Stimulated activated CD4-positive, alpha-beta T cell treated with anti-CD3 and anti-CD28 coated beads, Interleukin-1b, Interleukin-23, amount 100 ng/mL, for 24 hours (primary cell): ENCODE measurements around the gene NAA60.

Experiments
- DNase-seq, 4 experiments: peaks; one replicate each; pipeline ENCODE4 v3.0.0-alpha.2; 2020; ENCODE audit warnings: low read depth in 4 of 4, low spot score in 1 of 4

The NAA60 gene

GRCh38 chr16:3508736-3509135, 65.3 kb downstream of the NAA60 start:
- DNase-seq: no peak

GRCh38 chr16:3509470-3509928, 66.0 kb downstream of the NAA60 start:
- peak in 2 of 4 experiments; percentile 18 to 50 for DNase-seq

- DNase-seq: no peak
Measured at GRCh38 chr16:3510416-3510815, 66.9 kb downstream of the NAA60 start.

- DNase-seq: no peak
Measured at GRCh38 chr16:3511286-3512180, 68.1 kb downstream of the NAA60 start.

GRCh38 chr16:3513892-3514583, 70.6 kb downstream of the NAA60 start:
- no peak for DNase-seq

- no peak for DNase-seq
Measured at GRCh38 chr16:3514621-3515020, 71.1 kb downstream of the NAA60 start.

GRCh38 chr16:3515897-3516296, 72.4 kb downstream of the NAA60 start:
- DNase-seq: no peak

- DNase-seq: no peak
Measured at GRCh38 chr16:3518292-3518985, 75.0 kb downstream of the NAA60 start.

- no peak for DNase-seq
Measured at GRCh38 chr16:3518986-3519348, 75.5 kb downstream of the NAA60 start.

GRCh38 chr16:3519581-3519980, 76.1 kb downstream of the NAA60 start:
- no peak for DNase-seq

GRCh38 chr16:3520413-3520812, 76.9 kb downstream of the NAA60 start:
- DNase-seq: no peak

- DNase-seq: no peak
Measured at GRCh38 chr16:3520841-3521240, 77.4 kb downstream of the NAA60 start.

- no peak for DNase-seq
Measured at GRCh38 chr16:3523281-3523680, 79.8 kb downstream of the NAA60 start.

- no peak for DNase-seq
Measured at GRCh38 chr16:3525951-3526350, 82.5 kb downstream of the NAA60 start.

- DNase-seq: peak in 2 of 4 experiments; percentile 24 to 40
Measured at GRCh38 chr16:3527216-3527829, 83.8 kb downstream of the NAA60 start.

GRCh38 chr16:3528406-3528805, 84.9 kb downstream of the NAA60 start:
- DNase-seq: no peak

- no peak for DNase-seq
Measured at GRCh38 chr16:3529175-3529574, 85.7 kb downstream of the NAA60 start.

GRCh38 chr16:3530371-3530914, 87.0 kb downstream of the NAA60 start:
- no peak for DNase-seq

- DNase-seq: no peak
Measured at GRCh38 chr16:3532741-3533140, 89.3 kb downstream of the NAA60 start.

- no peak for DNase-seq
Measured at GRCh38 chr16:3534126-3534525, 90.6 kb downstream of the NAA60 start.

GRCh38 chr16:3536271-3536731, 92.8 kb downstream of the NAA60 start:
- no peak for DNase-seq
